ENCODE results near the gene AMD1. TPM values are rescaled to one million over a fixed set of nuclear protein-coding genes. Genes with fewer than 3 reads are reported as not detected.

Gene AMD1
- total and polyA plus RNA-seq, 11 donors: 41.6 to 85.6 (median 70.4) TPM

DNA sequence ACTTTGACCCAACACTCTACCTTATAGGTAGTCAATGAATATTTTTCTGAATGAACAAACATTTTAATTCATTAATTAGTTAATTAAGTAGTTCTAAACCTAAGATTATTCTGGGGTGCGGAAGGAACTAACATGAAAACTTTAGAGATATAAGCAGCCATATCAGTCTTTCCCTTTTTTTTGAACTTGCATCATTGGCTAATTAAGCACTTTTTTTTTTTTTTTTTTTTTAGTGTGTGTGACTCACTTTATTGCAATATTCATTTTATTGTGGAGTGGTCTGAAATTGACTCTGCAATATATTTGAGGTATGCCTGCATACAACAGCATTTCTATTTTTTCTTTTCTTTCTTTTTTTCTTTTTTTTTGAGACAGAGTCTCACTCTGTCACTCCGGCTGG is 21.8 kb upstream of the AMD1 start:
- TF ChIP-seq, protein P1, sequence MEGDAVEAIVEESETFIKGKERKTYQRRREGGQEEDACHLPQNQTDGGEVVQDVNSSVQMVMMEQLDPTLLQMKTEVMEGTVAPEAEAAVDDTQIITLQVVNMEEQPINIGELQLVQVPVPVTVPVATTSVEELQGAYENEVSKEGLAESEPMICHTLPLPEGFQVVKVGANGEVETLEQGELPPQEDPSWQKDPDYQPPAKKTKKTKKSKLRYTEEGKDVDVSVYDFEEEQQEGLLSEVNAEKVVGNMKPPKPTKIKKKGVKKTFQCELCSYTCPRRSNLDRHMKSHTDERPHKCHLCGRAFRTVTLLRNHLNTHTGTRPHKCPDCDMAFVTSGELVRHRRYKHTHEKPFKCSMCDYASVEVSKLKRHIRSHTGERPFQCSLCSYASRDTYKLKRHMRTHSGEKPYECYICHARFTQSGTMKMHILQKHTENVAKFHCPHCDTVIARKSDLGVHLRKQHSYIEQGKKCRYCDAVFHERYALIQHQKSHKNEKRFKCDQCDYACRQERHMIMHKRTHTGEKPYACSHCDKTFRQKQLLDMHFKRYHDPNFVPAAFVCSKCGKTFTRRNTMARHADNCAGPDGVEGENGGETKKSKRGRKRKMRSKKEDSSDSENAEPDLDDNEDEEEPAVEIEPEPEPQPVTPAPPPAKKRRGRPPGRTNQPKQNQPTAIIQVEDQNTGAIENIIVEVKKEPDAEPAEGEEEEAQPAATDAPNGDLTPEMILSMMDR (IDR thresholded peaks at IDR 0.05): no peak
- TF ChIP-seq POLR2A (IDR thresholded peaks at IDR 0.05): no peak
- intact Hi-C loops (cut with DNase I): no loop called here
- H3K36me3 ChIP-seq: no peaks in the 10 kb centered on the region
- H3K4me3 ChIP-seq: no peak overlapping the region
- ATAC-seq (no peak), DNase-seq (no peak)
- WGBS, 4 donors: 97 to 98% (median 98%) methylated on average over 2 of the region's 2 CpGs
- H3K27ac ChIP-seq: no peak overlapping the region
- no peaks in the 10 kb centered on the region for H3K9me3 ChIP-seq
- no peaks in the 10 kb centered on the region for H3K27me3 ChIP-seq
- no peaks in the 10 kb centered on the region for H3K4me1 ChIP-seq

DNA sequence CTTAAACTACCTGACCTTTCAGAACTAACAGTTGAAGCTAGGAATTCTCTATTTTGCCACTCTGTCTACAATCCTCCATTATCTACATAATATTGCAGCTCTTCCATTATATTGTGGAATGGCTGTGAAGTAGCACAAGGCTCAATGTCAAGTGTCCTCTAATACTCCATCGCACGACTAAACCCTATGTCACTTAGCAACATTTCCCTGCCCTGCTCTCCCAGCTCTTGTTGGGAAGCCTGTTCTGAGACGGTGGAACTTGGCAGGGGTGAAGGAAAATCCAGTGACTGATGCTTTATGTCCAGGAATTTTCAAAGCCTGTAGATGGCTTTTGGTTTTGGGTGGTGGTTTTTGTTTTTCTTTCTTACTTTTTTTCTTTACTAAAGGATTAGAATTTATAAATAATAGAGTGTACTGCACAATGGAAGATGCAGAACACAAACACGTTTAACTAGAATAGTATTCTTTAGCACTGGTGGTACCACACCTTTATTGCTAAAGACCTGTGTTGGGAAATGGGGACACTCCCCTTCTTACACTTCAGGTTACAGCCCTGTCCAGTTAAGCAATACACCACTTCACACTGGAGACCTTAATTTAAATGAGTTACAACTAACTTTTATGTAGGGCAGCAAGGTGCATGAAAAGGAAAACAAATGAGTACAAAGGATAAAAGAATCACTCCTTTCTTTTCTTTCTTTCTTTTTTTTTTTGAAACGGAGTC is 20.7 kb upstream of the AMD1 start:
- DNase-seq (no peak), ATAC-seq (peak in 1 of 4 donors; percentile 73)
- H3K36me3 ChIP-seq: no peaks in the 10 kb centered on the region
- no peak overlapping the region for H3K4me3 ChIP-seq
- 56 to 66% (median 61%) methylated on average over 5 of the region's 5 CpGs for WGBS, 4 donors
- H3K27ac ChIP-seq: no peak overlapping the region
- no peaks in the 10 kb centered on the region for H3K9me3 ChIP-seq
- intact Hi-C loops (cut with DNase I): no loop called here
- TF ChIP-seq POLR2A (IDR thresholded peaks at IDR 0.05): no peak
- no peaks in the 10 kb centered on the region for H3K27me3 ChIP-seq
- no peaks in the 10 kb centered on the region for H3K4me1 ChIP-seq

DNA sequence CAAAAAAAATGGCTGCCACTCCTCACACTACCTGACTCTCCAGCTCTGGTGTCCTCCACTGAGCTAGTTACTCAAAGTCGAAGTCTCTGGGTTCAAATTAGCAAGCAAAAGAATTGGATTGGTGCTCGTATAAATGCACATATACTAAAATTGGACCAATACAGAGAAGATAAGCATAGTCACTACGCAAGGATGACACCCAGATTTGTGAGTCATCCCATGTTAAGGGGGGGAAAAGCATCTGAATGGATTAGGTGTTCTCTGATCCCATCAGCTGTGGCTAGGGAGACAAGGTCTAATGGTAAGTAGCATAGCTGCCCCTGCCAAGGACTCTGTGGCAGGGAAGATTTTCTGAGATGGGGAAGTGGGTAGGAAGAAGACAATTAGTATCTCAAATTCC is 18.3 kb upstream of the AMD1 start:
- H3K4me1 ChIP-seq: no peaks in the 10 kb centered on the region
- no peaks in the 10 kb centered on the region for H3K36me3 ChIP-seq
- ATAC-seq (no peak), DNase-seq (no peak)
- H3K4me3 ChIP-seq: no peak overlapping the region
- TF ChIP-seq, protein P1 (IDR thresholded peaks at IDR 0.05): no peak
- no peak for TF ChIP-seq POLR2A (IDR thresholded peaks at IDR 0.05)
- intact Hi-C loops (cut with DNase I): no loop called here
- H3K27ac ChIP-seq: no peak overlapping the region
- no peaks in the 10 kb centered on the region for H3K27me3 ChIP-seq
- 93 to 97% (median 94%) methylated on average over 3 of the region's 3 CpGs for WGBS, 4 donors
- H3K9me3 ChIP-seq: no peaks in the 10 kb centered on the region

DNA sequence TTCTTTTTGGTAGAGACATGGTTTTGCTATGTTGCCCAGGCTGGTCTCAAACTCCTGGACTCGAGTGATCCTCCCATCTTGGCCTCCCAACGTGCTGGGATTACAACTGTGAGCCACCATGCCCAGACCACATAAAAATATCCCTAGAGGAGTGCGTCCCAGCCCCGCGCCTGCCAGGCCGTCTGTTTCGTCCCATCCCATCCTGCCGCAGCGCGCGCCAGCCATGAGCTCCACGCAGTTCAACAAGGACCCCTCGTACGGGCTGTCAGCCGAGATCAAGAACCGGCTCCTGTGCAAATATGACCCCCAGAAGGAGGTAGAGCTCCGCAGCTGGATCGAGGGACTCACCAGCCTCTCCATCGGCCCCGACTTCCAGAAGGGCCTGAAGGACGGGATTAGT is 16.6 kb upstream of the AMD1 start:
- intact Hi-C loops (cut with DNase I): no loop called here
- DNase-seq: no peak
- Histone ChIP-seq H3K27ac (no peak overlapping the region), H3K4me3 (no peak overlapping the region), H3K36me3 (no peaks in the 10 kb centered on the region), H3K9me3 (no peaks in the 10 kb centered on the region), H3K27me3 (no peaks in the 10 kb centered on the region), H3K4me1 (no peaks in the 10 kb centered on the region)
- TF ChIP-seq, protein P1 (IDR thresholded peaks at IDR 0.05): no peak
- no peak for TF ChIP-seq POLR2A (IDR thresholded peaks at IDR 0.05)
- no peak for ATAC-seq
- 95 to 97% (median 96%) methylated on average over 18 to 21 of the region's 21 CpGs for WGBS, 4 donors
